MM.1S (cell line): ENCODE data around the gene SPANXN5.
"Not testable (repeated sequence)": the region's sequence is repeated elsewhere in the genome, so short reads cannot be mapped to it uniquely, and the experiment has no call there.

ENCODE experiments used
- DNase-seq: peaks from one replicate; pipeline ENCODE4 v3.0.0-alpha.2; 2015
- H2AFZ ChIP-seq: fragments of 300-600 bp; sonication (generic); 2 replicates; pipeline ENCODE4 v1.6.0; 2016; ENCODE audit warnings: antibody characterized with exemption, low read length
- H3F3A ChIP-seq: fragments of 300-600 bp; sonication (generic); 2 replicates; pipeline ENCODE4 v1.6.1; 2016; ENCODE audit warnings: mild to moderate bottlenecking, antibody characterized with exemption, low read length, moderate library complexity, mixed read lengths; ENCODE audit not compliant: insufficient read depth
- H3K27ac ChIP-seq: fragments of 300-600 bp; sonication (generic); 2 replicates; pipeline ENCODE4 v1.5.1; 2016; ENCODE audit warnings: mild to moderate bottlenecking, low read length
- H3K27me3 ChIP-seq: fragments of 300-600 bp; sonication (generic); replicated peaks from 2 replicates; pipeline ENCODE4 v1.6.0; 2016; ENCODE audit warnings: low read length; ENCODE audit not compliant: insufficient read depth
- H3K36me3 ChIP-seq: fragments of 300-600 bp; sonication (generic); replicated peaks from 2 replicates; pipeline ENCODE4 v1.6.1; 2016; ENCODE audit warnings: mild to moderate bottlenecking, low read length, mixed read lengths; ENCODE audit not compliant: insufficient read depth
- H3K4me1 ChIP-seq: fragments of 300-600 bp; sonication (generic); 2 replicates; pipeline ENCODE4 v1.6.1; 2016; ENCODE audit warnings: low read length, mixed read lengths
- H3K4me2 ChIP-seq: fragments of 300-600 bp; sonication (generic); 2 replicates; pipeline ENCODE4 v1.6.0; 2016; ENCODE audit warnings: low read depth, low read length
- H3K4me3 ChIP-seq: fragments of 300-600 bp; sonication (generic); 2 replicates; pipeline ENCODE4 v1.5.1; 2016; ENCODE audit warnings: low read length, mixed read lengths
- H3K79me2 ChIP-seq: fragments of 300-600 bp; sonication (generic); 2 replicates; pipeline ENCODE4 v1.6.1; 2016; ENCODE audit warnings: mixed run types, low read length, mixed read lengths
- H3K9ac ChIP-seq: fragments of 300-600 bp; sonication (generic); 2 replicates; pipeline ENCODE4 v1.6.1; 2016; ENCODE audit warnings: low read length, mixed read lengths
- H3K9me2 ChIP-seq: fragments of 300-600 bp; sonication (generic); replicated peaks from 2 replicates; pipeline ENCODE4 v1.6.1; 2016; ENCODE audit warnings: mild to moderate bottlenecking, low read length, mixed read lengths; ENCODE audit not compliant: insufficient read depth
- H3K9me3 ChIP-seq: fragments of 300-600 bp; sonication (generic); replicated peaks from 2 replicates; pipeline ENCODE4 v1.6.1; 2016; ENCODE audit warnings: mild to moderate bottlenecking, low read length, mixed read lengths; ENCODE audit not compliant: insufficient read depth
- H4K20me1 ChIP-seq: fragments of 300-600 bp; sonication (generic); 2 replicates; pipeline ENCODE4 v1.6.1; 2016; ENCODE audit warnings: mild to moderate bottlenecking, low read length, moderate library complexity, mixed read lengths; ENCODE audit not compliant: insufficient read depth
- EZH2 ChIP-seq: fragments of 300-600 bp; sonication (generic); optimal IDR thresholded peaks from 2 replicates; pipeline ENCODE3; 2017; ENCODE audit warnings: low read depth, mild to moderate bottlenecking, antibody characterized with exemption, low read length, mixed read lengths
- EZH2phosphoT487 ChIP-seq: fragments of 300-600 bp; sonication (generic); IDR thresholded peaks from 2 replicates; pipeline ENCODE4 v1.6.1; 2018; ENCODE audit warnings: antibody characterized with exemption, low read length
- TF ChIP-seq, protein P1 (sequence below): fragments of 300-600 bp; sonication (generic); IDR thresholded peaks from 2 replicates; pipeline ENCODE4 v1.5.1; 2016; ENCODE audit warnings: antibody characterized with exemption, low read length, mixed read lengths

The SPANXN5 gene, protein sequence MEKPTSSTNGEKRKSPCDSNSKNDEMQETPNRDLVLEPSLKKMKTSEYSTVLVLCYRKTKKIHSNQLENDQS

DNA sequence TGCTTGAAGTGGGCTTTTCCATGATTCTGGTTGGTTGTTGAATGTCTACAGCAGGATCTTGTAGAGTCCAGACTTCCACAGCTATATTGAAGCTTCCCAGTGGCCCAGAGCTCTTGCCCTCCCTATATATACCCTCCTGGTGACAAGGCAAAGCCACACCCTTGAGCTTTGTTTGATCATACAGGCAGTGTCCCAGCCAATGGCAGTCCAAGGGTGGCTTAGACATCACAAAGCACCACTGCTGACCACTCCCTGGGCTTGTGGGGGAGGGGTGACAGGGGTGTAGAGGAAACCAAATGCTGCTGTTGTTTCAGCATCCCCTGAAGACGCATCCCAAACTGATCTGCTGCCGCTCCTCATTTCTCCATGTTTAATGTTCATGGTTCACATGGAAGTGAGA lies at the start of gene SPANXN5:
TSS of gene SPANXN5 (minus strand) at position 101 of the 400 bp plus-strand sequence. CDS start at position 22, 79 bp downstream.
- not testable (repeated sequence) for H3K9me3 ChIP-seq, H3K4me2 ChIP-seq, H3K79me2 ChIP-seq, H2AFZ ChIP-seq, H4K20me1 ChIP-seq, H3K9me2 ChIP-seq, H3K36me3 ChIP-seq, H3F3A ChIP-seq, DNase-seq, H3K4me3 ChIP-seq, H3K27me3 ChIP-seq, H3K9ac ChIP-seq, H3K4me1 ChIP-seq, H3K27ac ChIP-seq

DNA sequence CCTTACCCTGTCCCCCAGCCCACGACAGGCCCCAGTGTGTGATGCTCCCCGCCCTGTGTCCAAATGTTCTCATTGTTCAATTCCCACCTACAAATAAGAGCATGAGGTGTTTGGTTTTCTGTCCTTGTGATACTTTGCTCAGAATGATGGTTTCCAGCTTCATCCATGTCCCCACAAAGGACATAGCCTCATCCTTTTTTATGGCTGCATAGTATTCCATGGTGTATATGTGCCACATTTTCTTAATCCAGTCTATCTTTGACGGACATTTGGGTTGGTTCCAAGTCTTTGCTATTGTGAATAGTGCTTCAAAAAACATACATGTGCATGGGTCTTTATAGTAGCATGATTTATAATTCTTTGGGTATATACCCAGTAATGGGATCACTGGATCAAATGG lies 46.4 kb upstream of the SPANXN5 start:
- H3K27ac ChIP-seq, H3K27me3 ChIP-seq: not testable (repeated sequence)

GRCh38 chrX:52839137-52839536 lies 41.9 kb upstream of the SPANXN5 start:
- H4K20me1 ChIP-seq, result no peaks in the 10 kb centered on the region
- H3K36me3 ChIP-seq, result no peaks in the 10 kb centered on the region
- H3K4me3 ChIP-seq, result no peak overlapping the region
- no peaks in the 10 kb centered on the region for H3K9me2 ChIP-seq
- no peak overlapping the region for H2AFZ ChIP-seq
- H3K9ac ChIP-seq, result no peak overlapping the region
- H3K79me2 ChIP-seq, result no peaks in the 10 kb centered on the region
- H3K9me3 ChIP-seq, result no peaks in the 10 kb centered on the region
- no peak overlapping the region for H3K27ac ChIP-seq
- no peak overlapping the region for H3K4me2 ChIP-seq
- TF ChIP-seq EZH2phosphoT487 (no peak), EZH2 (no peak)
- TF ChIP-seq, protein P1, sequence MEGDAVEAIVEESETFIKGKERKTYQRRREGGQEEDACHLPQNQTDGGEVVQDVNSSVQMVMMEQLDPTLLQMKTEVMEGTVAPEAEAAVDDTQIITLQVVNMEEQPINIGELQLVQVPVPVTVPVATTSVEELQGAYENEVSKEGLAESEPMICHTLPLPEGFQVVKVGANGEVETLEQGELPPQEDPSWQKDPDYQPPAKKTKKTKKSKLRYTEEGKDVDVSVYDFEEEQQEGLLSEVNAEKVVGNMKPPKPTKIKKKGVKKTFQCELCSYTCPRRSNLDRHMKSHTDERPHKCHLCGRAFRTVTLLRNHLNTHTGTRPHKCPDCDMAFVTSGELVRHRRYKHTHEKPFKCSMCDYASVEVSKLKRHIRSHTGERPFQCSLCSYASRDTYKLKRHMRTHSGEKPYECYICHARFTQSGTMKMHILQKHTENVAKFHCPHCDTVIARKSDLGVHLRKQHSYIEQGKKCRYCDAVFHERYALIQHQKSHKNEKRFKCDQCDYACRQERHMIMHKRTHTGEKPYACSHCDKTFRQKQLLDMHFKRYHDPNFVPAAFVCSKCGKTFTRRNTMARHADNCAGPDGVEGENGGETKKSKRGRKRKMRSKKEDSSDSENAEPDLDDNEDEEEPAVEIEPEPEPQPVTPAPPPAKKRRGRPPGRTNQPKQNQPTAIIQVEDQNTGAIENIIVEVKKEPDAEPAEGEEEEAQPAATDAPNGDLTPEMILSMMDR, result no peak
- DNase-seq, result peak; percentile 8
- H3K27me3 ChIP-seq, result no peaks in the 10 kb centered on the region
- H3F3A ChIP-seq, result no peaks in the 10 kb centered on the region
- H3K4me1 ChIP-seq, result no peaks in the 10 kb centered on the region

More for the DNA sequence above, 46.4 kb upstream of the SPANXN5 start:
- H3K9ac ChIP-seq, DNase-seq, H3F3A ChIP-seq, H3K9me3 ChIP-seq, H3K4me1 ChIP-seq, H2AFZ ChIP-seq, H3K4me3 ChIP-seq, H3K9me2 ChIP-seq, H3K79me2 ChIP-seq, H3K4me2 ChIP-seq, H4K20me1 ChIP-seq, H3K36me3 ChIP-seq: not testable (repeated sequence)

- Histone ChIP-seq H3K9ac (no peak overlapping the region), H3K36me3 (no peaks in the 10 kb centered on the region), H4K20me1 (no peaks in the 10 kb centered on the region), H3K9me2 (no peaks in the 10 kb centered on the region), H3K9me3 (no peaks in the 10 kb centered on the region), H3K4me1 (no peaks in the 10 kb centered on the region), H2AFZ (no peak overlapping the region), H3F3A (no peaks in the 10 kb centered on the region), H3K27me3 (no peaks in the 10 kb centered on the region), H3K4me2 (no peak overlapping the region), H3K79me2 (no peaks in the 10 kb centered on the region), H3K27ac (no peak overlapping the region), H3K4me3 (no peak overlapping the region)
- no peak for DNase-seq
- TF ChIP-seq, protein P1, result no peak
- no peak for TF ChIP-seq EZH2phosphoT487
- TF ChIP-seq EZH2, result no peak
Observed at GRCh38 chrX:52830551-52830950, 33.3 kb upstream of the SPANXN5 start.
